Caco-2 (cell line): ENCODE measurements around the gene PLAAT3. TPM values are rescaled to one million over a fixed set of nuclear protein-coding genes. Genes with fewer than 3 reads are reported as not detected.

Source experiments
- BruUV-seq: library from RNA; stranded (reverse); fragments of 400-500 nt; replicated peaks from 2 replicates; lab custom pipeline; 2021; lab: Mats Ljungman, UMichigan
- CTCF ChIA-PET: fragments of 300-600 bp; sonication (Branson Sonifier 250); formaldehyde crosslinking; loops from one replicate; lab custom pipeline; 2022; ENCODE audit warnings: antibody characterized with exemption; lab: Charles Lee
- POLR2A ChIA-PET: fragments of 300-600 bp; sonication (Branson Sonifier 250); formaldehyde crosslinking; loops from one replicate; lab custom pipeline; 2022; ENCODE audit warnings: antibody characterized with exemption; lab: Charles Lee
- DNase-seq, 2 experiments: peaks; one replicate each; pipeline versions ENCODE4 v3.0.0 to v3.0.0-alpha.2; 2020 to 2022
- H3K27me3 ChIP-seq: replicated peaks from 2 replicates; pipeline ENCODE4 v1.6.0; 2011; ENCODE audit warnings: low read length; ENCODE audit not compliant: control insufficient read depth, insufficient read depth
- H3K36me3 ChIP-seq: 2 replicates; pipeline ENCODE4 v1.5.1; 2011; ENCODE audit warnings: low read length; ENCODE audit not compliant: control insufficient read depth, insufficient read depth
- H3K4me1 ChIP-seq: fragments of 250-450 bp; sonication (Bioruptor Pico); 2 replicates; pipeline ENCODE4 v1.5.1; 2020; ENCODE audit warnings: mild to moderate bottlenecking
- H3K4me3 ChIP-seq: 2 replicates; pipeline ENCODE4 v1.5.1; 2011; ENCODE audit warnings: low read depth, mild to moderate bottlenecking, control low read depth, low read length
- H3K9me3 ChIP-seq: fragments of 250-450 bp; sonication (Bioruptor Pico); 2 replicates; pipeline ENCODE4 v1.5.1; 2020; ENCODE audit warnings: mild to moderate bottlenecking, moderate library complexity
- H3K27ac Mint-ChIP-seq: one replicate; pipeline ENCODE4 v1.8.0; 2022; ENCODE audit warnings: mixed read lengths; ENCODE audit not compliant: unreplicated experiment
- H3K27me3 Mint-ChIP-seq: one replicate; pipeline ENCODE4 v1.8.0; 2022; ENCODE audit warnings: mixed read lengths; ENCODE audit not compliant: insufficient read depth, unreplicated experiment
- H3K36me3 Mint-ChIP-seq: one replicate; pipeline ENCODE4 v1.8.0; 2022; ENCODE audit warnings: mild to moderate bottlenecking, mixed read lengths; ENCODE audit not compliant: insufficient read depth, unreplicated experiment
- H3K4me1 Mint-ChIP-seq: one replicate; pipeline ENCODE4 v1.8.0; 2022; ENCODE audit warnings: low read depth, mixed read lengths; ENCODE audit not compliant: unreplicated experiment
- H3K4me3 Mint-ChIP-seq: one replicate; pipeline ENCODE4 v1.8.0; 2022; ENCODE audit warnings: mild to moderate bottlenecking, moderate library complexity, mixed read lengths; ENCODE audit not compliant: unreplicated experiment
- H3K9me3 Mint-ChIP-seq: one replicate; pipeline ENCODE4 v1.8.0; 2022; ENCODE audit warnings: mixed read lengths; ENCODE audit not compliant: unreplicated experiment
- CTCF ChIP-seq, 2 experiments: fragments of 200-600 bp in 1 of 2; IDR thresholded peaks; 1 replicate in 1 of 2; 2 replicates in 1 of 2; pipeline versions ENCODE4 v1.5.1 to v1.8.0; 2011 to 2022; ENCODE audit warnings: antibody characterized with exemption in 1 of 2, control low read depth in 1 of 2, inconsistent platforms in 1 of 2, low read depth in 1 of 2, low read length in 1 of 2, mild to moderate bottlenecking in 1 of 2, moderate library complexity in 1 of 2; ENCODE audit not compliant: insufficient read depth in 1 of 2, severe bottlenecking in 1 of 2, unreplicated experiment in 1 of 2
- intact Hi-C: fragments of 100-400 bp; cut with micrococcal nuclease; formaldehyde crosslinking; loops from one replicate; pipeline ENCODE4 v1.10.0; 2022; ENCODE audit not compliant: unreplicated experiment
- total RNA-seq: library from RNA; stranded (reverse); gene quantifications from 2 replicates; pipeline ENCODE4 v1.2.3, GENCODE V29; 2022

PLAAT3 gene
- total RNA-seq, 1 experiment from 2014 or later = 57.9 TPM

GRCh38 chr11:63629426-63629825 lies 15.2 kb upstream of the PLAAT3 start:
- ChIA-PET CTCF (interaction anchor here (0.6 kb wide), 1 partner anchor 12 kb away, joined by 5 read pairs; no protein-coding TSS in a partner anchor), POLR2A (no interaction called here)
- Mint-ChIP-seq H3K27me3 (no peaks in the 10 kb centered on the region), H3K36me3 (peaks cover 75% of the 10 kb centered on the region), H3K4me1 (peaks cover 21% of the 10 kb centered on the region), H3K27ac (no peak overlapping the region), H3K4me3 (no peak overlapping the region), H3K9me3 (no peaks in the 10 kb centered on the region)
- DNase-seq = no peak
- no peak for TF ChIP-seq CTCF (IDR thresholded peaks at IDR 0.05; ENCODE audit: insufficient read depth in 1 of 2, low read depth in 1 of 2, low read length in 1 of 2, severe bottlenecking in 1 of 2, unreplicated experiment in 1 of 2)
- Histone ChIP-seq H3K36me3 (peaks cover 4% of the 10 kb centered on the region), H3K27me3 (no peaks in the 10 kb centered on the region), H3K4me1 (peaks cover 27% of the 10 kb centered on the region), H3K9me3 (no peaks in the 10 kb centered on the region), H3K4me3 (no peak overlapping the region)
- intact Hi-C loops = no loop called here
- BruUV-seq = no TSS peak

- ChIA-PET CTCF (interaction anchor here (1.2 kb wide), 1 partner anchor 145 kb away, joined by 3 read pairs; no protein-coding TSS in a partner anchor), POLR2A (no interaction called here)
- no peaks in the 10 kb centered on the region for H3K27me3 Mint-ChIP-seq
- no TSS peak for BruUV-seq
- H3K4me1 Mint-ChIP-seq = peaks cover 43% of the 10 kb centered on the region
- no peak for DNase-seq
- no peaks in the 10 kb centered on the region for H3K27me3 ChIP-seq
- peaks cover 37% of the 10 kb centered on the region for H3K36me3 Mint-ChIP-seq
- H3K4me1 ChIP-seq = peaks cover 56% of the 10 kb centered on the region
- no peak overlapping the region for H3K4me3 Mint-ChIP-seq
- no peaks in the 10 kb centered on the region for H3K9me3 ChIP-seq
- peak overlapping the region; percentile 69 for H3K27ac Mint-ChIP-seq
- no peak for TF ChIP-seq CTCF (IDR thresholded peaks at IDR 0.05; ENCODE audit: insufficient read depth in 1 of 2, low read depth in 1 of 2, low read length in 1 of 2, severe bottlenecking in 1 of 2, unreplicated experiment in 1 of 2)
- H3K36me3 ChIP-seq = no peaks in the 10 kb centered on the region
- intact Hi-C loops = loop anchor here (2.0 to 5.0 kb wide), 2 partner anchors 96 to 133 kb away; partner anchors contain the start of gene PLAAT5
- H3K4me3 ChIP-seq = no peak overlapping the region
- H3K9me3 Mint-ChIP-seq = no peaks in the 10 kb centered on the region
These were observed 9.4 kb upstream of the PLAAT3 start for GRCh38 chr11:63623513-63624140.

GRCh38 chr11:63622323-63622722 lies 8.1 kb upstream of the PLAAT3 start:
- Mint-ChIP-seq H3K36me3 (peaks cover 27% of the 10 kb centered on the region), H3K27me3 (no peaks in the 10 kb centered on the region), H3K27ac (peak overlapping the region; percentile 69), H3K4me1 (peaks cover 41% of the 10 kb centered on the region), H3K9me3 (no peaks in the 10 kb centered on the region), H3K4me3 (no peak overlapping the region)
- TF ChIP-seq CTCF (IDR thresholded peaks at IDR 0.05; ENCODE audit: insufficient read depth in 1 of 2, low read depth in 1 of 2, low read length in 1 of 2, severe bottlenecking in 1 of 2, unreplicated experiment in 1 of 2) = no peak
- no TSS peak for BruUV-seq
- no peak overlapping the region for H3K4me3 ChIP-seq
- H3K27me3 ChIP-seq = no peaks in the 10 kb centered on the region
- ChIA-PET CTCF (interaction anchor here (0.7 to 1.4 kb wide), 4 partner anchors 14 to 222 kb away, joined by 3 to 11 read pairs (median 3); no protein-coding TSS in a partner anchor), POLR2A (interaction anchor here (0.6 to 1.0 kb wide), 5 partner anchors 21 to 88 kb away, joined by 3 to 4 read pairs (median 3); partner anchors contain the start of genes PLAAT2 and RTN3)
- intact Hi-C loops = loop anchor here (2.0 to 5.0 kb wide), 2 partner anchors 95 to 132 kb away; partner anchors contain the start of gene PLAAT5
- H3K36me3 ChIP-seq = no peaks in the 10 kb centered on the region
- no peaks in the 10 kb centered on the region for H3K9me3 ChIP-seq
- peak; percentile 77 to 86 for DNase-seq
- H3K4me1 ChIP-seq = peaks cover 53% of the 10 kb centered on the region
